ENCODE data around the gene FURIN. TPM values are rescaled to one million over a fixed set of nuclear protein-coding genes. Genes with fewer than 3 reads are reported as not detected.

FURIN gene
- total and polyA plus RNA-seq, 2 of the 8 experiments (the other 6 are each of a cell fraction or from before 2014, with no cell fraction given), result 15.8 to 32.1 TPM

DNA sequence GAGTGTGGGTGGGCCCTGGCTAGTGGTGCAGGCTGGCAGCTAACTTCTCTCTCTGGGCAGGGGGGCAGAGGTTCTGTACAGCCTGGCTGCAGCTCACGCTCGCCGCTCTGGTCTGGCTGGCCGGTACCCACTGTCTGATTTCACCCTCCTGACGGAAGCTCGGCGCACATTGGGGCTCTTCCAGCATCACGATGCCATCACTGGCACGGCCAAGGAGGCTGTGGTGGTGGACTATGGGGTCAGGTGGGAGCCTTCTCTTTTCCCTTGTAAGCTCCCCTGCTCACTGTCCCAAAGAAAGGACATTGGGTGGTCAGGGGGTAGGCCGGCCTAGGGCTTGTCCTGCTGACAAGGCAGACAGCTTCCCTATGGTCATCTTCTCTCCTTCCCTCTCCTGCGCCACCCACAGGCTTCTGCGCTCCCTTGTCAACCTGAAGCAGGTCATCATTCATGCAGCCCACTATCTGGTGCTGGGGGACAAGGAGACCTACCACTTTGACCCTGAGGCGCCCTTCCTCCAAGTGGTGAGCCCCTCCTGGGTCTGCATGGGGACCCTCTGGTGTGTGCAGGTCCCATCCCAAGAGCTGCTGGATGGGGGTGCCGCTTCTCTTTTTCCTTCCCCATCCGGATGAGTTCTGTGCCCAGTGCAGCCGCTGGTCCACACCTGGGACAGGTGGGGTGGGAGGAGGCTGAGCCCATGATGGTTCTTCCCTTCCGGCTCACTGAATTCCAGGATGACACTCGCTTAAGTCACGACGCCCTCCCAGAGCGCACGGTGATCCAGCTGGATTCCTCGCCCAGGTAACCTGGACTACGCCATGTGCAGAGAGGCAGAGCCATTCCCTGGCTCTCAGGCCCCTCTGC is 42.3 kb downstream of the FURIN start:
- H3K9me3 ChIP-seq (ENCODE audit: insufficient read depth in 2 of 2, low read depth in 1 of 2, low read length in 1 of 2), result no peaks in the 10 kb centered on the region
- FAIRE-seq (no peak), DNase-seq (ENCODE audit: low read depth in 1 of 2, low spot score in 2 of 2) (no peak)
- H2BK5ac ChIP-seq (ENCODE audit: low read depth, low read length), result no peak overlapping the region; the same call in 1 of the 2 replicates
- TF ChIP-seq RAD21 (IDR thresholded peaks at IDR 0.05 in 1 of 2, conservative IDR thresholded peaks at IDR 0.05 in 1 of 2; ENCODE audit: low read depth in 2 of 2, low read length in 2 of 2) (no peak), TAF1 (IDR thresholded peaks at IDR 0.05; ENCODE audit: low read depth, low read length) (no peak)
- no peak overlapping the region for H2AFZ ChIP-seq (ENCODE audit: low read length)
- no peak overlapping the region for H3K14ac ChIP-seq (ENCODE audit: insufficient read length)
- H3K4me3 ChIP-seq (ENCODE audit: extremely low read depth in 1 of 4, insufficient read depth in 2 of 4, low read depth in 3 of 4, low read length in 4 of 4), result no peak overlapping the region
- H3K4ac ChIP-seq (replicated peaks; ENCODE audit: insufficient read length, low read depth, low read length), result no peak overlapping the region
- WGBS, 2 experiments (ENCODE audit: extremely low coverage in 1 of 2, insufficient coverage in 1 of 2, insufficient read length in 1 of 2, insufficient replicate concordance in 2 of 2, low coverage in 1 of 2, low lambda C conversion rate in 2 of 2, missing lambda C conversion rate in 1 of 2), result 96% methylated on average over 24 of the region's 24 CpGs; no CpG with 5 or more reads in 1 of the 2 experiments
- H3K79me1 ChIP-seq (ENCODE audit: low read depth, low read length), result no peaks in the 10 kb centered on the region
- ChIA-PET CTCF (ENCODE audit: partially characterized antibody) (interaction anchor here (0.8 to 11.2 kb wide), 7 partner anchors 13 to 268 kb away, joined by 3 to 187 read pairs (median 3); partner anchors contain the start of genes HDDC3 and UNC45A), POLR2A (ENCODE audit: partially characterized antibody) (interaction anchor here (0.9 to 1.0 kb wide), 2 partner anchors 10 to 194 kb away, joined by 3 read pairs; partner anchors contain the start of gene BLM)
- H4K5ac ChIP-seq (ENCODE audit: insufficient read length, low read depth, low read length), result no peak overlapping the region
- no peak overlapping the region for H3K18ac ChIP-seq (ENCODE audit: extremely low read depth, low read length)
- no peak overlapping the region for H3K56ac ChIP-seq (replicated peaks; ENCODE audit: insufficient read length, low read depth, low read length)
- no peak overlapping the region for H3K27ac ChIP-seq (ENCODE audit: low read depth, low read length)
- H2BK20ac ChIP-seq (ENCODE audit: low read length), result no peak overlapping the region
- H3K79me2 ChIP-seq (ENCODE audit: control insufficient read depth in 1 of 2, insufficient read depth in 2 of 2, low read length in 2 of 2), result no peaks in the 10 kb centered on the region
- H2BK120ac ChIP-seq (replicated peaks; ENCODE audit: low read depth, low read length), result no peak overlapping the region
- no peaks in the 10 kb centered on the region for H3K4me1 ChIP-seq (replicated peaks in 1 of 4; ENCODE audit: control insufficient read depth in 3 of 4, insufficient read depth in 4 of 4, low read length in 3 of 4)
- no peak overlapping the region for H3K23ac ChIP-seq (ENCODE audit: insufficient read length)
- peaks cover 2 to 7% of the 10 kb centered on the region in 2 experiments for H4K20me1 ChIP-seq (replicated peaks in 1 of 2; ENCODE audit: control insufficient read depth in 1 of 2, insufficient read depth in 2 of 2, low read length in 2 of 2)
- H4K8ac ChIP-seq (ENCODE audit: extremely low read depth, insufficient read depth, low read length), result no peak overlapping the region
- H3K36me3 ChIP-seq (ENCODE audit: control insufficient read depth in 2 of 4, insufficient read depth in 4 of 4, low read length in 3 of 4), result no peaks in the 10 kb centered on the region; a peak in 3 of 8 replicates
- no peak overlapping the region for H2AK5ac ChIP-seq (ENCODE audit: low read depth, low read length)
- H3K23me2 ChIP-seq (ENCODE audit: low read depth, low read length), result no peaks in the 10 kb centered on the region
- no peak overlapping the region for H3K9ac ChIP-seq (replicated peaks in 1 of 4; ENCODE audit: extremely low read depth in 1 of 4, low read depth in 3 of 4, low read length in 3 of 4)
- H3K4me2 ChIP-seq (ENCODE audit: insufficient read depth in 1 of 2, low read depth in 2 of 2, low read length in 2 of 2), result no peak overlapping the region
- H4K91ac ChIP-seq (replicated peaks; ENCODE audit: insufficient read length, low read length), result no peak overlapping the region
- H2BK12ac ChIP-seq (ENCODE audit: low read depth, low read length), result no peak overlapping the region
- no peak overlapping the region for H2BK15ac ChIP-seq (ENCODE audit: low read length)
- H3K27me3 ChIP-seq (replicated peaks in 1 of 4; ENCODE audit: control insufficient read depth in 3 of 4, extremely low read depth in 1 of 4, insufficient read depth in 3 of 4, low read length in 3 of 4), result no peaks in the 10 kb centered on the region

Measured in H1 (cell line).